ENCODE measurements around the gene CBX3.
"Not testable (repeated sequence)": the region's sequence is repeated elsewhere in the genome, so short reads cannot be mapped to it uniquely, and the experiment has no call there.

Gene CBX3

GRCh38 chr7:26188206-26188956, 13.2 kb upstream of the CBX3 start:
- DNase-seq, result no peak

GRCh38 chr7:26188957-26189541, 12.5 kb upstream of the CBX3 start:
- no peak for DNase-seq

- DNase-seq, result no peak
Measured at GRCh38 chr7:26189697-26190096, 11.8 kb upstream of the CBX3 start.

- no peak for DNase-seq
Measured at GRCh38 chr7:26190417-26190869, 11.1 kb upstream of the CBX3 start.

GRCh38 chr7:26191233-26191973, 10.1 kb upstream of the CBX3 start:
- DNase-seq, result no peak

- no peak for DNase-seq
Measured at GRCh38 chr7:26191974-26192479, 9.5 kb upstream of the CBX3 start.

GRCh38 chr7:26192485-26193087, 9.0 kb upstream of the CBX3 start:
- no peak for DNase-seq

GRCh38 chr7:26193432-26194207, 7.9 kb upstream of the CBX3 start:
- no peak for DNase-seq

- DNase-seq, result not testable (repeated sequence)
Measured at GRCh38 chr7:26194764-26195163, 6.8 kb upstream of the CBX3 start.

- no peak for DNase-seq
Measured at GRCh38 chr7:26195182-26195581, 6.4 kb upstream of the CBX3 start.

GRCh38 chr7:26195867-26196657, 5.5 kb upstream of the CBX3 start:
- no peak for DNase-seq

GRCh38 chr7:26197153-26198115, 4.1 kb upstream of the CBX3 start:
- DNase-seq, result no peak

- peak in 1 of 5 experiments; percentile 65 for DNase-seq
Measured at GRCh38 chr7:26198133-26198780, 3.3 kb upstream of the CBX3 start.

- no peak for DNase-seq
Measured at GRCh38 chr7:26198781-26199169, 2.8 kb upstream of the CBX3 start.

GRCh38 chr7:26199301-26200037, 2.1 kb upstream of the CBX3 start:
- DNase-seq, result peak; percentile 28 to 84 (median 55)

GRCh38 chr7:26200038-26200443, 1.5 kb upstream of the CBX3 start:
- peak; percentile 53 to 79 (median 70) for DNase-seq

GRCh38 chr7:26200444-26201246, 900 bp upstream of the CBX3 start, which contains the start of gene HNRNPA2B1:
Gene HNRNPA2B1 (minus strand): TSS chr7:26200746. CDS start chr7:26200577, 169 bp downstream.
- peak; percentile 93 to 99 (median 95) for DNase-seq

All from T-helper 2 cell (primary cell).